GM19193 (cell line): ENCODE data around the gene RTL10.

Experiments
- POLR2A ChIP-seq: IDR thresholded peaks from 4 replicates; pipeline ENCODE4 v1.6.1; 2011; ENCODE audit not compliant: insufficient read depth, insufficient read length; ENCODE audit errors: extremely low read depth

Gene RTL10

GRCh38 chr22:19840059-19840458 is 14.6 kb downstream of the RTL10 start:
- no peak for TF ChIP-seq POLR2A

- no peak for TF ChIP-seq POLR2A
These were observed 16.8 kb downstream of the RTL10 start for GRCh38 chr22:19837915-19838314.

GRCh38 chr22:19836512-19836911 is 18.2 kb downstream of the RTL10 start:
- no peak for TF ChIP-seq POLR2A

- TF ChIP-seq POLR2A: no peak
These were observed 20.1 kb downstream of the RTL10 start for GRCh38 chr22:19834599-19834998.

GRCh38 chr22:19832476-19833108 is 22.1 kb downstream of the RTL10 start:
- TF ChIP-seq POLR2A: no peak

- TF ChIP-seq POLR2A: no peak
These were observed 23.7 kb downstream of the RTL10 start for GRCh38 chr22:19831016-19831415.

GRCh38 chr22:19828035-19828401 is 26.7 kb downstream of the RTL10 start:
- no peak for TF ChIP-seq POLR2A

GRCh38 chr22:19827341-19828034 is 27.2 kb downstream of the RTL10 start:
- no peak for TF ChIP-seq POLR2A

GRCh38 chr22:19826619-19826950 is 28.1 kb downstream of the RTL10 start:
- no peak for TF ChIP-seq POLR2A

- TF ChIP-seq POLR2A: no peak
These were observed 28.6 kb downstream of the RTL10 start for GRCh38 chr22:19825904-19826618.

GRCh38 chr22:19824926-19825339 is 29.7 kb downstream of the RTL10 start:
- no peak for TF ChIP-seq POLR2A

- TF ChIP-seq POLR2A: no peak
These were observed 30.3 kb downstream of the RTL10 start for GRCh38 chr22:19824212-19824925.

- TF ChIP-seq POLR2A: no peak
These were observed 30.8 kb downstream of the RTL10 start for GRCh38 chr22:19823902-19824211.

- no peak for TF ChIP-seq POLR2A
These were observed 31.3 kb downstream of the RTL10 start for GRCh38 chr22:19823191-19823901.
